HepG2 (cell line): ENCODE results near the gene RASD1. TPM values are rescaled to one million over a fixed set of nuclear protein-coding genes. Genes with fewer than 3 reads are reported as not detected.

ENCODE experiments used
- ATF7 ChIP-seq, 2 experiments: fragments of 450-650 bp in 1 of 2; sonication (generic) in 1 of 2; formaldehyde crosslinking in 1 of 2; IDR thresholded peaks; 2 replicates each; pipeline versions ENCODE4 v1.4.0 to v1.6.1; 2016 to 2020; ENCODE audit warnings: antibody characterized with exemption in 1 of 2, mild to moderate bottlenecking in 1 of 2, missing genetic modification reagents in 1 of 2
- CTCF ChIP-seq: sonication (generic); formaldehyde crosslinking; IDR thresholded peaks from 2 replicates; pipeline ENCODE4 v1.5.0; 2020; ENCODE audit warnings: mild to moderate bottlenecking, missing genetic modification reagents, moderate library complexity
- IKZF4 ChIP-seq: sonication (generic); formaldehyde crosslinking; IDR thresholded peaks from 2 replicates; pipeline ENCODE4 v1.5.1; 2020; ENCODE audit warnings: borderline replicate concordance, mild to moderate bottlenecking, low read depth, missing genetic modification reagents; ENCODE audit errors: not compliant biosample characterization
- KDM1A ChIP-seq: IDR thresholded peaks from 2 replicates; pipeline ENCODE4 v1.6.1; 2016; ENCODE audit warnings: missing compliant biosample characterization
- MEF2D ChIP-seq: sonication (generic); formaldehyde crosslinking; IDR thresholded peaks from 2 replicates; pipeline ENCODE4 v1.5.1; 2020; ENCODE audit warnings: mild to moderate bottlenecking, missing genetic modification reagents
- POGK ChIP-seq: sonication (generic); formaldehyde crosslinking; conservative IDR thresholded peaks from 2 replicates; pipeline ENCODE4 v1.8.0; 2022; ENCODE audit warnings: mild to moderate bottlenecking, moderate library complexity, missing genetic modification reagents
- PRDM15 ChIP-seq: sonication (generic); formaldehyde crosslinking; IDR thresholded peaks from 2 replicates; pipeline ENCODE4 v1.4.0; 2020; ENCODE audit warnings: missing genetic modification reagents
- SIX1 ChIP-seq: sonication (generic); formaldehyde crosslinking; IDR thresholded peaks from 2 replicates; pipeline ENCODE4 v1.4.0; 2020; ENCODE audit warnings: missing genetic modification reagents, borderline replicate concordance
- TSC22D2 ChIP-seq: sonication (generic); formaldehyde crosslinking; IDR thresholded peaks from 2 replicates; pipeline ENCODE4 v1.5.1; 2020; ENCODE audit warnings: missing genetic modification reagents, mild to moderate bottlenecking, borderline replicate concordance
- ZNF160 ChIP-seq: sonication (generic); formaldehyde crosslinking; IDR thresholded peaks from 2 replicates; pipeline ENCODE4 v1.8.0; 2022; ENCODE audit warnings: mild to moderate bottlenecking, inconsistent platforms, missing genetic modification reagents
- ZNF251 ChIP-seq: sonication (generic); formaldehyde crosslinking; IDR thresholded peaks from 2 replicates; pipeline ENCODE4 v1.9.0; 2021; ENCODE audit warnings: mild to moderate bottlenecking, missing genetic modification reagents
- ZNF282 ChIP-seq: fragments of 450-650 bp; IDR thresholded peaks from 2 replicates; pipeline ENCODE4 v1.6.1; 2018; ENCODE audit not compliant: partially characterized antibody
- ZNF44 ChIP-seq: sonication (generic); formaldehyde crosslinking; IDR thresholded peaks from 2 replicates; pipeline ENCODE4 v1.5.1; 2020; ENCODE audit warnings: mild to moderate bottlenecking, missing genetic modification reagents
- ZNF713 ChIP-seq: sonication (generic); formaldehyde crosslinking; IDR thresholded peaks from 2 replicates; pipeline ENCODE4 v1.4.0; 2020; ENCODE audit warnings: mild to moderate bottlenecking, missing genetic modification reagents
- ZNF800 ChIP-seq: sonication (generic); formaldehyde crosslinking; IDR thresholded peaks from 2 replicates; pipeline ENCODE4 v1.4.0; 2020; ENCODE audit warnings: missing genetic modification reagents
- ZNF878 ChIP-seq: sonication (generic); formaldehyde crosslinking; IDR thresholded peaks from 2 replicates; pipeline ENCODE4 v1.8.1; 2023; ENCODE audit warnings: mild to moderate bottlenecking, missing genetic modification reagents, moderate library complexity
- ZZZ3 ChIP-seq: sonication (generic); formaldehyde crosslinking; IDR thresholded peaks from 2 replicates; pipeline ENCODE4 v1.4.0; 2020; ENCODE audit warnings: missing genetic modification reagents, mild to moderate bottlenecking, borderline replicate concordance
- polyA plus RNA-seq, 8 experiments: library from polyadenylated mRNA; depleted of rRNA in 3 of 8; stranded (reverse) in 7 of 8; unstranded in 1 of 8; fragments of >200 nt; fragmentation: Illumina TruSeq in 4 of 8; extraction: Trizol in 4 of 8; gene quantifications; 2 replicates each; pipeline versions ENCODE4 v1.2.1 to v1.2.3, GENCODE V29; 2011 to 2016; ENCODE audit warnings: low read depth in 4 of 8, missing spikeins in 1 of 8, mixed read lengths in 1 of 8; ENCODE audit not compliant: insufficient read depth in 1 of 8
- total RNA-seq, 5 experiments: library from RNA; depleted of rRNA; stranded (reverse); fragments of >200 nt; fragmentation: Illumina TruSeq; extraction: Trizol; gene quantifications; 2 replicates each; pipeline ENCODE4 v1.2.3, GENCODE V29; 2016; ENCODE audit warnings: low read depth in 1 of 5

Gene RASD1
- total and polyA plus RNA-seq, 2 of the 13 experiments (the other 11 are each of a cell fraction or from before 2014, with no cell fraction given) = 1.6 to 4.2 TPM

- TF ChIP-seq CTCF = no peak
- no peak for TF ChIP-seq ZNF800 (CRISPR knock-in tag)
- peak; percentile 100 for TF ChIP-seq MEF2D (CRISPR knock-in tag)
- TF ChIP-seq KDM1A (CRISPR knock-in tag) = peak; percentile 60
- TF ChIP-seq ZNF251 = no peak
- no peak for TF ChIP-seq TSC22D2
- no peak for TF ChIP-seq ZNF160 (CRISPR knock-in tag)
- peak; percentile 99 for TF ChIP-seq SIX1 (CRISPR knock-in tag)
- TF ChIP-seq IKZF4 (CRISPR knock-in tag) = no peak
- TF ChIP-seq ZNF44 (CRISPR knock-in tag) = no peak
- TF ChIP-seq ATF7 (IDR thresholded peaks at IDR 0.05) = no peak
- TF ChIP-seq ATF7 (CRISPR knock-in tag; IDR thresholded peaks at IDR 0.05) = no peak
- no peak for TF ChIP-seq ZZZ3 (CRISPR knock-in tag)
- no peak for TF ChIP-seq ZNF713 (CRISPR knock-in tag)
- no peak for TF ChIP-seq POGK (CRISPR knock-in tag)
- no peak for TF ChIP-seq PRDM15
- no peak for TF ChIP-seq ZNF282
- TF ChIP-seq ZNF878 = peak; percentile 76; the same call in 1 of the 2 replicates
These were observed 42.5 kb upstream of the RASD1 start (continued) for GRCh38 chr17:17538417-17539391.
